HCT116 (cell line): Measurements from ENCODE around the gene PYGO1. TPM values are rescaled to one million over a fixed set of nuclear protein-coding genes. Genes with fewer than 3 reads are reported as not detected.

Experiments used
- ATAC-seq: fragments of 200-7000 bp; cut with Tn5 transposase; 2 replicates; pipeline ENCODE4 v1.9.1; 2020; ENCODE audit warnings: mild to moderate bottlenecking, moderate library complexity
- BruUV-seq: library from RNA; stranded (reverse); fragments of 400-500 nt; replicated peaks from 2 replicates; lab custom pipeline; 2021; lab: Mats Ljungman, UMichigan
- CTCF ChIA-PET: fragments of 300-600 bp; sonication (Branson Sonifier 250); formaldehyde crosslinking; loops from one replicate; lab custom pipeline; 2021; ENCODE audit warnings: antibody characterized with exemption; lab: Charles Lee
- POLR2A ChIA-PET: fragments of 300-600, 350-600 bp; sonication (Branson Sonifier 250); formaldehyde crosslinking; loops from one replicate; lab custom pipeline; 2021; ENCODE audit warnings: antibody characterized with exemption; lab: Charles Lee
- RAD21 ChIA-PET, 2 experiments: fragments of 300-600 bp; sonication (Branson Sonifier 250); formaldehyde crosslinking; loops; one replicate each; lab custom pipeline; 2023; ENCODE audit warnings: low total read pairs in 2 of 2; ENCODE audit not compliant: uncharacterized antibody in 2 of 2, unreplicated experiment in 2 of 2, low non-redundant PET in 1 of 2; lab: Charles Lee
- DNase-seq: peaks from one replicate; pipeline ENCODE4 v3.0.0-alpha.2; 2010; ENCODE audit warnings: low read depth, low spot score
- H2AFZ ChIP-seq: fragments of 200-600 bp; shearing (Covaris generic), sonication (generic); 2 replicates; pipeline ENCODE4 v1.6.1; 2017; ENCODE audit warnings: low read depth, mixed run types, mixed read lengths, antibody characterized with exemption, low read length; ENCODE audit not compliant: poor library complexity, severe bottlenecking
- H3K27ac ChIP-seq: 2 replicates; pipeline ENCODE4 v1.5.1; 2012; ENCODE audit warnings: low read depth, low read length
- H3K27me3 ChIP-seq: fragments of 200-600 bp; sonication (generic); 2 replicates; pipeline ENCODE4 v1.6.1; 2016; ENCODE audit warnings: mixed run types, low read length, mixed read lengths; ENCODE audit not compliant: insufficient read depth
- H3K36me3 ChIP-seq, 2 experiments: fragments of 200-500 bp in 1 of 2; fragments of 200-600 bp in 1 of 2; sonication (Bioruptor generic) in 1 of 2; sonication (generic) in 1 of 2; 2 replicates each; pipeline versions ENCODE4 v1.5.1 to v1.6.1; 2014 to 2016; ENCODE audit warnings: low read length in 2 of 2, inconsistent platforms in 1 of 2, mixed read lengths in 1 of 2, mixed run types in 1 of 2; ENCODE audit not compliant: insufficient read depth in 2 of 2, control insufficient read depth in 1 of 2
- H3K4me1 ChIP-seq, 2 experiments: fragments of 200-600 bp in 1 of 2; sonication (generic) in 1 of 2; 2 replicates each; pipeline versions ENCODE4 v1.5.1 to v1.6.1; 2012 to 2017; ENCODE audit warnings: low read length in 2 of 2, inconsistent platforms in 1 of 2, mild to moderate bottlenecking in 1 of 2, mixed read lengths in 1 of 2, mixed run types in 1 of 2, moderate library complexity in 1 of 2; ENCODE audit not compliant: insufficient read depth in 2 of 2, control insufficient read depth in 1 of 2
- H3K4me2 ChIP-seq: fragments of 200-600 bp; sonication (generic); 2 replicates; pipeline ENCODE4 v1.6.1; 2017; ENCODE audit warnings: mixed run types, low read length, mixed read lengths
- H3K4me3 ChIP-seq, 2 experiments: fragments of 200-600 bp in 1 of 2; sonication (generic) in 1 of 2; replicated peaks in 1 of 2; 2 replicates each; pipeline ENCODE4 v1.5.1; 2011 to 2016; ENCODE audit warnings: low read length in 2 of 2, control low read depth in 1 of 2, low read depth in 1 of 2, mild to moderate bottlenecking in 1 of 2, mixed read lengths in 1 of 2, mixed run types in 1 of 2
- H3K79me2 ChIP-seq: fragments of 200-600 bp; sonication (generic); 2 replicates; pipeline ENCODE4 v1.6.1; 2017; ENCODE audit warnings: mild to moderate bottlenecking, mixed run types, low read length, moderate library complexity, mixed read lengths; ENCODE audit not compliant: insufficient read depth
- H3K9ac ChIP-seq: fragments of 200-600 bp; sonication (generic); 2 replicates; pipeline ENCODE4 v1.6.1; 2016; ENCODE audit warnings: low read length, mixed read lengths
- H3K9me2 ChIP-seq: fragments of 200-600 bp; sonication (generic), shearing (Covaris generic); 2 replicates; pipeline ENCODE4 v1.6.1; 2017; ENCODE audit warnings: mixed run types, mild to moderate bottlenecking, moderate library complexity; ENCODE audit not compliant: insufficient read depth
- H3K9me3 ChIP-seq, 2 experiments: fragments of 200-500 bp in 1 of 2; fragments of 200-600 bp in 1 of 2; sonication (Bioruptor generic) in 1 of 2; sonication (generic) in 1 of 2; 2 replicates each; pipeline ENCODE4 v1.6.1; 2014 to 2017; ENCODE audit warnings: low read length in 2 of 2, mixed read lengths in 2 of 2, inconsistent platforms in 1 of 2, low read depth in 1 of 2, mild to moderate bottlenecking in 1 of 2, mixed run types in 1 of 2, moderate library complexity in 1 of 2; ENCODE audit not compliant: control insufficient read depth in 1 of 2, insufficient read depth in 1 of 2
- H4K20me1 ChIP-seq: fragments of 200-600 bp; sonication (generic), shearing (Covaris generic); 2 replicates; pipeline ENCODE4 v1.6.1; 2017; ENCODE audit warnings: mixed run types, mild to moderate bottlenecking, moderate library complexity; ENCODE audit not compliant: insufficient read depth
- CBX3 ChIP-seq: IDR thresholded peaks from 2 replicates; pipeline ENCODE4 v1.6.1; 2012; ENCODE audit warnings: low read depth
- EGR1 ChIP-seq: IDR thresholded peaks from 2 replicates; pipeline ENCODE4 v1.6.1; 2012; ENCODE audit warnings: low read depth
- EZH2 ChIP-seq: fragments of 200-600 bp; sonication (generic); IDR thresholded peaks from 2 replicates; pipeline ENCODE4 v1.6.1; 2017; ENCODE audit warnings: antibody characterized with exemption, mixed run types
- EZH2phosphoT487 ChIP-seq: fragments of 200-600 bp; IDR thresholded peaks from 2 replicates; pipeline ENCODE4 v1.6.1; 2018; ENCODE audit warnings: antibody characterized with exemption, borderline replicate concordance
- FOSL1 ChIP-seq: IDR thresholded peaks from 2 replicates; pipeline ENCODE4 v1.6.1; 2012; ENCODE audit warnings: low read depth
- JUND ChIP-seq: IDR thresholded peaks from 2 replicates; pipeline ENCODE4 v1.6.1; 2012
- POLR2AphosphoS5 ChIP-seq: IDR thresholded peaks from 2 replicates; pipeline ENCODE4 v1.6.1; 2011; ENCODE audit warnings: mild to moderate bottlenecking, low read depth, low read length, moderate library complexity
- RAD21 ChIP-seq: IDR thresholded peaks from 2 replicates; pipeline ENCODE4 v1.6.1; 2012; ENCODE audit warnings: low read depth, mild to moderate bottlenecking
- SP1 ChIP-seq: IDR thresholded peaks from 2 replicates; pipeline ENCODE4 v1.6.1; 2012; ENCODE audit warnings: low read depth
- ZNF274 ChIP-seq: fragments of 200-500 bp; sonication (Bioruptor generic); IDR thresholded peaks from 2 replicates; pipeline ENCODE4 v1.6.1; 2014; ENCODE audit warnings: mild to moderate bottlenecking, low read depth, low read length, inconsistent platforms
- intact Hi-C: fragments of 100-400 bp; cut with micrococcal nuclease; formaldehyde crosslinking; loops from 2 replicates; pipeline ENCODE4 v1.10.0; 2022
- total RNA-seq: library from RNA; stranded (reverse); gene quantifications from one replicate; pipeline ENCODE4 v1.2.1, GENCODE V29; 2021; ENCODE audit not compliant: unreplicated experiment
- TF ChIP-seq, protein P1 (sequence below), 3 experiments: fragments of 200-600 bp in 1 of 3; sonication (generic) in 1 of 3; IDR thresholded peaks in 2 of 3; conservative IDR thresholded peaks in 1 of 3; 2 replicates each; pipeline ENCODE4 v1.5.1; 2012 to 2017; ENCODE audit warnings: low read depth in 2 of 3, low read length in 2 of 3, antibody characterized with exemption in 1 of 3, borderline replicate concordance in 1 of 3, control low read depth in 1 of 3, mild to moderate bottlenecking in 1 of 3, mixed read lengths in 1 of 3, mixed run types in 1 of 3, moderate library complexity in 1 of 3; ENCODE audit not compliant: insufficient read depth in 1 of 3
- TF ChIP-seq, protein P2 (sequence below): IDR thresholded peaks from 2 replicates; pipeline ENCODE4 v1.6.1; 2012

The PYGO1 gene
- total RNA-seq, 1 experiment from 2014 or later: 0.34 TPM

DNA sequence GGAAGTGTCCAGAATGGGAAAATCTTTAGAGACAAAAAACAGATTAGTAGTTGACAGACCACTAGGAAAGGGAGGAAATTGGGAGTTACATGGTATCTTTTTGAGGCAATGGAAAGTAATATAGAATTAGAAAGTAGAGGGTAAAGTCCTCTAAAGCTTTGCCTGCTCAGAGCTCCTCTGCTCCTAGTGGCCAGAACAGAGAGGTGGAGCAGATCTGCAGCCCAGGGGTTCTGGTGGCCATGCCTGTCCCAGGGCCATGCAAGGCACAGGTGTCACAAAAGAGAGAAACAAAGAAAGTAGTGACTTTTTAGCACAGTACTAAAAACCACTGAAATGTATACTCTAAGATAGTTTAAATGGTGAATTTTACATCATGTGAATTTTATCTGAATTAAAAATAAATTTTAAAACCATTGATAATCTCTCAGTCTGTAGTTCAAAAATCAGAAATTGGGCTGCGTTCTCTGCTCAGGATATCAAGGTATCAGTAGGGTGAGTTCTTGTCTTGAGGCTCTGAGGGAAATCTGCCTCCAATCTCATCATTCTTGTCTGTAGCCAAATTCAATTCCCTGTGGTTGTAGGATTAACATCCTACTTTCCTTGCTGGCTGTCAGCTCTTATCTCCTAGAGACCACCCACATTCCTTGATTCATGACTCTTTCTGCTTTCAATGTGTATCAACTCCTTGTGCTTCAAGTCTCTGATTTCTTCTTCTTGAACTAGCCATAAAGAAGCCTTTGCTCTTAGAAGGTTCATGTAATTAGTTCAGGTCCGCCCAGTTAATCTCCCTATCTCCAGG lies 23.6 kb downstream of the PYGO1 start:
- H3K79me2 ChIP-seq: no peaks in the 10 kb centered on the region
- H2AFZ ChIP-seq: no peak overlapping the region
- ATAC-seq: peak; percentile 82
- H3K4me3 ChIP-seq: no peak overlapping the region
- ChIA-PET CTCF (interaction anchor here (1.5 kb wide), 1 partner anchor 38 kb away, joined by 6 read pairs; no protein-coding TSS in a partner anchor), RAD21 (no interaction called here), POLR2A (no interaction called here)
- no peaks in the 10 kb centered on the region for H3K36me3 ChIP-seq
- H3K27me3 ChIP-seq: no peaks in the 10 kb centered on the region
- H3K4me2 ChIP-seq: no peak overlapping the region
- intact Hi-C loops: no loop called here
- no peak overlapping the region for H3K9ac ChIP-seq
- no peaks in the 10 kb centered on the region for H3K9me3 ChIP-seq
- no peaks in the 10 kb centered on the region for H4K20me1 ChIP-seq
- H3K9me2 ChIP-seq: no peaks in the 10 kb centered on the region
- TF ChIP-seq SP1: no peak
- TF ChIP-seq, protein P1, sequence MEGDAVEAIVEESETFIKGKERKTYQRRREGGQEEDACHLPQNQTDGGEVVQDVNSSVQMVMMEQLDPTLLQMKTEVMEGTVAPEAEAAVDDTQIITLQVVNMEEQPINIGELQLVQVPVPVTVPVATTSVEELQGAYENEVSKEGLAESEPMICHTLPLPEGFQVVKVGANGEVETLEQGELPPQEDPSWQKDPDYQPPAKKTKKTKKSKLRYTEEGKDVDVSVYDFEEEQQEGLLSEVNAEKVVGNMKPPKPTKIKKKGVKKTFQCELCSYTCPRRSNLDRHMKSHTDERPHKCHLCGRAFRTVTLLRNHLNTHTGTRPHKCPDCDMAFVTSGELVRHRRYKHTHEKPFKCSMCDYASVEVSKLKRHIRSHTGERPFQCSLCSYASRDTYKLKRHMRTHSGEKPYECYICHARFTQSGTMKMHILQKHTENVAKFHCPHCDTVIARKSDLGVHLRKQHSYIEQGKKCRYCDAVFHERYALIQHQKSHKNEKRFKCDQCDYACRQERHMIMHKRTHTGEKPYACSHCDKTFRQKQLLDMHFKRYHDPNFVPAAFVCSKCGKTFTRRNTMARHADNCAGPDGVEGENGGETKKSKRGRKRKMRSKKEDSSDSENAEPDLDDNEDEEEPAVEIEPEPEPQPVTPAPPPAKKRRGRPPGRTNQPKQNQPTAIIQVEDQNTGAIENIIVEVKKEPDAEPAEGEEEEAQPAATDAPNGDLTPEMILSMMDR (IDR thresholded peaks at IDR 0.05 in 2 of 3, conservative IDR thresholded peaks at IDR 0.05 in 1 of 3; ENCODE audit: borderline replicate concordance in 1 of 3, insufficient read depth in 1 of 3, low read depth in 2 of 3, low read length in 2 of 3): peak in 2 of 3 experiments; percentile 45 to 52; a peak in 4 of 6 replicates
- no peaks in the 10 kb centered on the region for H3K4me1 ChIP-seq
- no peak overlapping the region for H3K27ac ChIP-seq
- BruUV-seq: no TSS peak
- no peak for DNase-seq

DNA sequence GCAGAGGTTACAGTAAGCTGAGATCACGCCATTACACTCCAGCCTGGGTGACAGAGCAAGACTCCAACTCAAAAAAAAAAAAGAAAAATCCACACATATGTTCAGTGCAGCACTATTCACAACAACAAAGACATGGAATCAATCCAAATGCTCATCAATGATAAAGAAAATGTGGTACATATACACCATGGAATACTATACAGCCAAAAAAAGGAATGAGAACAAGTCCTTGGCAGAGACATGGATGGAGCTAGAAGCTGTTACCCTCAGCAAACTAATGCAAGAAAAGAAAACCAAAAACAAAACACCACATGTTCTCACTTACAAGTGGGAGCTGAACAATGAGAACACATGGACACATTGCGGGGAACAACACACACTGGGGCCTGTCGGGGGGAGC lies 25.5 kb downstream of the PYGO1 start:
- Histone ChIP-seq H3K9ac (no peak overlapping the region), H3K4me1 (no peaks in the 10 kb centered on the region), H3K79me2 (no peaks in the 10 kb centered on the region), H3K9me2 (no peaks in the 10 kb centered on the region), H3K4me3 (no peak overlapping the region), H3K4me2 (no peak overlapping the region), H2AFZ (no peak overlapping the region), H3K9me3 (no peaks in the 10 kb centered on the region), H4K20me1 (no peaks in the 10 kb centered on the region), H3K36me3 (no peaks in the 10 kb centered on the region), H3K27me3 (no peaks in the 10 kb centered on the region), H3K27ac (no peak overlapping the region)
- no peak for DNase-seq
- ChIA-PET RAD21 (no interaction called here), CTCF (no interaction called here), POLR2A (no interaction called here)
- intact Hi-C loops: no loop called here
- no TSS peak for BruUV-seq
- no peak for ATAC-seq
- TF ChIP-seq CBX3 (no peak), EGR1 (no peak), RAD21 (no peak), EZH2 (no peak), JUND (no peak), POLR2AphosphoS5 (no peak), ZNF274 (no peak), FOSL1 (no peak), EZH2phosphoT487 (no peak), SP1 (no peak)
- TF ChIP-seq, protein P2, sequence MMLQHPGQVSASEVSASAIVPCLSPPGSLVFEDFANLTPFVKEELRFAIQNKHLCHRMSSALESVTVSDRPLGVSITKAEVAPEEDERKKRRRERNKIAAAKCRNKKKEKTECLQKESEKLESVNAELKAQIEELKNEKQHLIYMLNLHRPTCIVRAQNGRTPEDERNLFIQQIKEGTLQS: no peak
- TF ChIP-seq, protein P1 (IDR thresholded peaks at IDR 0.05 in 2 of 3, conservative IDR thresholded peaks at IDR 0.05 in 1 of 3; ENCODE audit: borderline replicate concordance in 1 of 3, insufficient read depth in 1 of 3, low read depth in 2 of 3, low read length in 2 of 3): no peak
